Activated effector memory CD4-positive, alpha-beta T cell treated with anti-CD3 and anti-CD28 coated beads, Interleukin-2, amount 50 U/mL, for 16 hours (primary cell): Measurements from ENCODE around the gene CHCHD6.
"Not testable (repeated sequence)": the region's sequence is repeated elsewhere in the genome, so short reads cannot be mapped to it uniquely, and the experiment has no call there.

Experiments used
- DNase-seq: peaks from one replicate; pipeline ENCODE4 v3.0.0-alpha.2; 2020

Gene CHCHD6

GRCh38 chr3:126777366-126777765 is 73.3 kb downstream of the CHCHD6 start:
- DNase-seq = no peak

- no peak for DNase-seq
Measured at GRCh38 chr3:126780666-126781065, 76.6 kb downstream of the CHCHD6 start.

DNA sequence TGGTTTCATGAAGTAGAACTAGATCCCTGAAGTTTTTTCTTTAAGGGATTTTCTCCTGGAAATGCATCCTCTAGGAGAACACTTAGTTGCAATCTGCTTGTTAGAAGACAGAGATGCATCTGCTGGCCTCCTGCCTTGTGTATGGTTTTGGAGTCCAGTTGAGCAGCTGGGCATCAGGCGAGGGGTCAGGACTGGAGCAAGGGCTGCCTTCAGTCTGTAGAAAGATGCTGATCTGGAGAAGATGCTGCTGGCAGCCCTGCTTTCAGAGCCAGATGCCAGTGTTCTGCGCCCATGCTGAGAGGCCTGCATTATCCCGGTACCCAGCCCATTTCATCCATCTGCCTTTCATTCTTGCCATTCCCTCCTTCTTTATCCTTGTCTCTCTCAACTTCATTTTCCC is 77.4 kb downstream of the CHCHD6 start:
- no peak for DNase-seq

DNA sequence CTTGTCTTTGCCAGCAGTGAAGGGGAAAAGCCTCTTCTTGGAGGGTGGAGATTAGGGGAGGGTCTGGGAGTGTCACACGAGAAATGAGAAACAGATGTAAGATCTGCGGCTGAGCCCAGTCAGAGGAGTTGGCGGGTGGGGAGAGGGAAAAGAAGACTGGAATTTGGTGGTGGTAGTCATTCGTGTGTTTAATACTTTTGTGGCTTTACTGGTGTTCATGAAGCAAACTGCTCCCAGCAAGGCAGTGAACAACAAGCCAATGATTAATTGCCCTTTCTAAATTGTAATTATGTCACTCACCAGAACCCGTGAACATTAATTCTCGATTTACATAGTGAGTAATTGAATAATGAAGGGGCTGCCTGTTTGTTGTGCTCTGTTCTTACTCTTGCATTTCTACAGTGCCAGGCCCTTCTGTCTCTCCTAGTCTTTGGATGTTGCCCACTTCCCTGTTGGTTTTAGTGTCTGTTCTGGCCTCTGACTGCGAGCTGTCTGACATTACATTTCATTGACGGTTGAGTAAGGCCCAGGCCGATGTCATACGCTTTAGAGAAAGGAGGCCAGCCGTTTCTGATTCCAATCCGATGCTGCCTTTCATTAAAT is 78.0 kb downstream of the CHCHD6 start:
- DNase-seq = no peak

- no peak for DNase-seq
Measured at GRCh38 chr3:126782536-126782935, 78.5 kb downstream of the CHCHD6 start.

- DNase-seq = no peak
Measured at GRCh38 chr3:126784254-126784653, 80.2 kb downstream of the CHCHD6 start.

GRCh38 chr3:126791320-126791719 is 87.3 kb downstream of the CHCHD6 start:
- not testable (repeated sequence) for DNase-seq

DNA sequence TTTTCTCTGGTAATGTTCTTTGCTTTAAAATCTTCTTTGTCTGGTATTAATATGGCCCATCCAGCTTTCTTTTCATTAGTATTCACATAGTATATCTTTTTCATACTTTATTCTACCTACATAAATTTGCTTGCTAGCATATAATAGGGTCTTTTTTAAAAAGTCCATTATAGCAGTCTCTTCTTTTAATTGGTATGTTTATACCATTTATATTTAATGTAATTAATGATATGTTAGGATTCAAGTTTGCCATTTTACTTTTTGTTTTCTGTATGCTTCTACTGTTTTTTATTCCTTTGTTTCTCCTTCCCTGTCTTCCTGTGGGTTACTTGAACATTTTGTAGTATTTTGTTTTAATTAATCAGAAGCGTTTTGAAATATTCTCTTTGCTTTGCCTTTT is 89.0 kb downstream of the CHCHD6 start:
- no peak for DNase-seq

GRCh38 chr3:126797563-126797962 is 93.5 kb downstream of the CHCHD6 start:
- no peak for DNase-seq

- DNase-seq = no peak
Measured at GRCh38 chr3:126798521-126798920, 94.5 kb downstream of the CHCHD6 start.

GRCh38 chr3:126799099-126799498 is 95.1 kb downstream of the CHCHD6 start:
- DNase-seq = no peak

GRCh38 chr3:126801312-126801711 is 97.3 kb downstream of the CHCHD6 start:
- not testable (repeated sequence) for DNase-seq

DNA sequence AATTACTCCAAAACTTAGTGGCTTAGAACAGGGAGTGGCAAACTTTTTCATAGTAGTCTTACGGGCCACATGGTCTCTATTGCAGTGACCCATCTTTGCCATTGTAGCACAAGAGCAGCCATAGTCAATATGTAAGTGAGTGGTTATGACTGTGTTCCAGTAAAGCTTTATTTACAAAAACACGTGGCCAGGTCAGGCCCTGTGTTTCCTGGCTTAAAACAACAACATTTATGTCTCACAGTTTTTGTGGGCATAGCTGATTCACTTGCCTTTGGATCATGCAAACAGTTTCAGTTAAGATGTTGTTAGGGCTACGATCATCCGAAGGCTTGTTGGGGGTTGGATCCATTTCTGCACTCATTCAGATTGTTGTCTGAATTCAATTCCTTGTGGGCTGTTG is 103.8 kb downstream of the CHCHD6 start:
- DNase-seq = no peak

GRCh38 chr3:126811530-126811929 is 107.5 kb downstream of the CHCHD6 start:
- no peak for DNase-seq

DNA sequence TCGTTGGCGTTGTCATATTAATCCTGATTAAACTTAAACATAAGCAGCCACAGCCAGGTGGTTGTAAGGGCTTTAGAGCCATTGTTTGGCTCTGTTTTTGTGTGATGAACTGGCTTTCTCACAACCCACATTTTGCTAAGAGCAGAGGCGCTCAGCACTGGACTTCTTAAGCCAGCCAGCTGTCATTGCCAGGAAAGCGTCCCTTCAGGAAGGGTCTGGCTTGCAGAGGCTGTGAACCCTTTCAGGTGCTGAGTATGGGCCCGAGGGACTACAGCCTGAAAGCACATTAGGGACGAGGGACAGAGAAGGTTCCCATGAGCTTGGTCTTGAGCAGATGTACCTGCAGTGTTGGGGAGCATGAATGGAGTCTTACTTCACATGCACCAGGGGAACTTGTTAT is 112.3 kb downstream of the CHCHD6 start:
- no peak for DNase-seq

GRCh38 chr3:126816986-126817777 is 113.1 kb downstream of the CHCHD6 start:
- DNase-seq = no peak

- no peak for DNase-seq
Measured at GRCh38 chr3:126817781-126818180, 113.7 kb downstream of the CHCHD6 start.

- DNase-seq = no peak
Measured at GRCh38 chr3:126818400-126819095, 114.5 kb downstream of the CHCHD6 start.

DNA sequence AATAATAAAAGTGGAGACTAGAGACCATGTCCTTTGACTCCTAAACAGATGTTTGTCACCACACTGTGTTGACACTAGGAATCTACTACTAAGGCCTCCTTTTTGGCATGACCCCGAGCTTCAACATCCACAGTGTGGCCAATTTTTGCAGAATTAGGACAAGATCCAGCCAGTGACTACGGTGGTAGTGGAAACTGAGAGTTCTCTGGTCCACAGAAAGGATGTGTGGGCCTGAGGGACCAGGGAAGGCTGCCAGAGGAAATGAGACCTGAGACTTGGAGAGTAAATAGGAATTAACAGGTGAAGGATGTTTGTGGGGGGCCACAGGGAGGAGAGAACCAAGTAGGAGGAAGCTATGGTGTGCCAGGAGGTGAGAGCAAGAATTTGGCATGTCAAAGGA is 122.7 kb downstream of the CHCHD6 start:
- no peak for DNase-seq

DNA sequence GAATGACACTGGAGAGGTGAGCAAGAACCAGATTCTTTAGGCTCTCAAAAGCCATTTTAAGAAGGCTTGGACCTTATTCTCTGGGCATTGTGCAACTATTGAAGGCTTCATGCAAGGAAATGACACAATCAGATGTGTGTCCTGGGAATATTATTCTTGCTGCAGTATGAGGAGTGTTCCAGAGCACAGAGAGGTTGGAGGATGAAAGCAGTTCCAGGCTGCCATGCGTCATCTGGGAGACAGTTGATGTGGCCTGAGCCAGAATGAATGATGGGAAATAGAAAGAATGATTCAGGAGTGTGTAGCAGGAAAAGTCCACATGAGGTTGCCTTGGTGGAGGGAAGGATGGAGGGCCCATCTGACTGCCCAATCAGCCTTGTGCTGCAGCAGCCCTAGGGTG is 123.1 kb downstream of the CHCHD6 start:
- no peak for DNase-seq

GRCh38 chr3:126828306-126828705 is 124.3 kb downstream of the CHCHD6 start:
- DNase-seq = no peak

DNA sequence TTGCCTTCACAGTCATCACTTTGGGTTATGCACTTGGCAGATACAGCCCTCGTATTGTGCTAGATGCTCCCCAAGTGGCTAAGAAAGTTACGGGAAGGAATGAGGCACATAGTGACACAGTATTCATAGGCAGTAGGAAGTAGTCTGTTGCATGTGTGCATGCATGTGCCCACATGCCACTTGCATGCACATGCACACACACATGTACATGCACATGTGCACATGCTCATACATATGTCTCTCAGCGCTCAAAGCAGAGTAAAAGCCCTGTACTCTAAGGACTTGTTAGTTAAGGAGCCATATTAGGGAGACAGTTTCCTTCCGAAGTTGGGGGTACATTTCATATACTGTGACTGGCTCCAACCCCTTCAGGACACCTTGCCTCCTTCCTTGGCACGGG is 128.9 kb downstream of the CHCHD6 start:
- no peak for DNase-seq

DNA sequence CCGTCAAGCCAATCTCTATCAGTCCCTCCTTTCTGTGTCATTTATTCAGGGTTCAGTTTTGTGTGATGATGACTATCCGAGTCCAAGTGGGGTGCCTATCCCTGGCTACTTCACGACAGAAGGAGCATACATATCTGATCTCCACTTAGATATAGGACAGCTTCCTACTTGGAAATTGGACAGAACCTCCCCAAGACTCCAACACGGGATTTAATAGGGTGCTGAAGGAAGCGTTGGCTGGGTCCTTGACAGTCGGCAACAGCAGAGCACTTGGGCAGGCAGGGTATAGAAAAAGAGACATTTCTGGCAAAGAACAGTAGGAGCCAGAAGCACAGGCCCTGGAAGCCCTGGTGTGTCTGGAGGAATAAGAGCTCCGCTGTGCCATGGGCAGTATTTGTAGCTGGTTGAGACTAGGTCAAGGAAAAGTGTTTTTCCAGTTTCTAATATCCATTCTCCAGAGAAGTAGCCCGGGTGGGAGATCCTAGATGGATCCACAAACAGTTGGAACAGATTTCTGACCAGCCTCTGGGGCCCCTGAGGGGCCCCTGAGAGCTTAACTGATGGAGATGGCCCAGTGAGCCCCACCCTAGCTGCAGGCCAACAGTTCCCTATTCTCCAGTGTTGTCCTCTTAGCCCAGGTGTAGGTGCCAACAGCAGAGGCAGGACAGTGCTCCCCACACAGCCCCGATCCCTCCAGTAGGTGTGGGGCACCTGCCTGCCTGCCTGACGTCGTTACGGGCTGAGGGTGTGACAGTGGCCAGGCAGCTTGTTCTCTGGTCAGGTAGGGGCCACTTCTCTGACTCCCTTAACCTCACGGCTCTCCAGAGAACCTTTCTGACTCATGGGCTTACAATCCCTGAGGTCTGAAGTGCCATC is 130.8 kb downstream of the CHCHD6 start:
- DNase-seq = no peak
